HCT116 (cell line): ENCODE measurements around the gene SAMD10. TPM values are rescaled to one million over a fixed set of nuclear protein-coding genes. Genes with fewer than 3 reads are reported as not detected.

Source experiments
- ATAC-seq: fragments of 200-7000 bp; cut with Tn5 transposase; 2 replicates; pipeline ENCODE4 v1.9.1; 2020; ENCODE audit warnings: mild to moderate bottlenecking, moderate library complexity
- BruUV-seq: library from RNA; stranded (reverse); fragments of 400-500 nt; replicated peaks from 2 replicates; lab custom pipeline; 2021; lab: Mats Ljungman, UMichigan
- CTCF ChIA-PET: fragments of 300-600 bp; sonication (Branson Sonifier 250); formaldehyde crosslinking; loops from one replicate; lab custom pipeline; 2021; ENCODE audit warnings: antibody characterized with exemption; lab: Charles Lee
- POLR2A ChIA-PET: fragments of 300-600, 350-600 bp; sonication (Branson Sonifier 250); formaldehyde crosslinking; loops from one replicate; lab custom pipeline; 2021; ENCODE audit warnings: antibody characterized with exemption; lab: Charles Lee
- RAD21 ChIA-PET, 2 experiments: fragments of 300-600 bp; sonication (Branson Sonifier 250); formaldehyde crosslinking; loops; one replicate each; lab custom pipeline; 2023; ENCODE audit warnings: low total read pairs in 2 of 2; ENCODE audit not compliant: uncharacterized antibody in 2 of 2, unreplicated experiment in 2 of 2, low non-redundant PET in 1 of 2; lab: Charles Lee
- DNase-seq: peaks from one replicate; pipeline ENCODE4 v3.0.0-alpha.2; 2010; ENCODE audit warnings: low read depth, low spot score
- H2AFZ ChIP-seq: fragments of 200-600 bp; shearing (Covaris generic), sonication (generic); 2 replicates; pipeline ENCODE4 v1.6.1; 2017; ENCODE audit warnings: low read depth, mixed run types, mixed read lengths, antibody characterized with exemption, low read length; ENCODE audit not compliant: poor library complexity, severe bottlenecking
- H3K27ac ChIP-seq: 2 replicates; pipeline ENCODE4 v1.5.1; 2012; ENCODE audit warnings: low read depth, low read length
- H3K27me3 ChIP-seq: fragments of 200-600 bp; sonication (generic); 2 replicates; pipeline ENCODE4 v1.6.1; 2016; ENCODE audit warnings: mixed run types, low read length, mixed read lengths; ENCODE audit not compliant: insufficient read depth
- H3K36me3 ChIP-seq, 2 experiments: fragments of 200-500 bp in 1 of 2; fragments of 200-600 bp in 1 of 2; sonication (Bioruptor generic) in 1 of 2; sonication (generic) in 1 of 2; 2 replicates each; pipeline versions ENCODE4 v1.5.1 to v1.6.1; 2014 to 2016; ENCODE audit warnings: low read length in 2 of 2, inconsistent platforms in 1 of 2, mixed read lengths in 1 of 2, mixed run types in 1 of 2; ENCODE audit not compliant: insufficient read depth in 2 of 2, control insufficient read depth in 1 of 2
- H3K4me1 ChIP-seq, 2 experiments: fragments of 200-600 bp in 1 of 2; sonication (generic) in 1 of 2; 2 replicates each; pipeline versions ENCODE4 v1.5.1 to v1.6.1; 2012 to 2017; ENCODE audit warnings: low read length in 2 of 2, inconsistent platforms in 1 of 2, mild to moderate bottlenecking in 1 of 2, mixed read lengths in 1 of 2, mixed run types in 1 of 2, moderate library complexity in 1 of 2; ENCODE audit not compliant: insufficient read depth in 2 of 2, control insufficient read depth in 1 of 2
- H3K4me2 ChIP-seq: fragments of 200-600 bp; sonication (generic); 2 replicates; pipeline ENCODE4 v1.6.1; 2017; ENCODE audit warnings: mixed run types, low read length, mixed read lengths
- H3K4me3 ChIP-seq, 2 experiments: fragments of 200-600 bp in 1 of 2; sonication (generic) in 1 of 2; replicated peaks in 1 of 2; 2 replicates each; pipeline ENCODE4 v1.5.1; 2011 to 2016; ENCODE audit warnings: low read length in 2 of 2, control low read depth in 1 of 2, low read depth in 1 of 2, mild to moderate bottlenecking in 1 of 2, mixed read lengths in 1 of 2, mixed run types in 1 of 2
- H3K79me2 ChIP-seq: fragments of 200-600 bp; sonication (generic); 2 replicates; pipeline ENCODE4 v1.6.1; 2017; ENCODE audit warnings: mild to moderate bottlenecking, mixed run types, low read length, moderate library complexity, mixed read lengths; ENCODE audit not compliant: insufficient read depth
- H3K9ac ChIP-seq: fragments of 200-600 bp; sonication (generic); 2 replicates; pipeline ENCODE4 v1.6.1; 2016; ENCODE audit warnings: low read length, mixed read lengths
- H3K9me2 ChIP-seq: fragments of 200-600 bp; sonication (generic), shearing (Covaris generic); 2 replicates; pipeline ENCODE4 v1.6.1; 2017; ENCODE audit warnings: mixed run types, mild to moderate bottlenecking, moderate library complexity; ENCODE audit not compliant: insufficient read depth
- H3K9me3 ChIP-seq, 2 experiments: fragments of 200-500 bp in 1 of 2; fragments of 200-600 bp in 1 of 2; sonication (Bioruptor generic) in 1 of 2; sonication (generic) in 1 of 2; 2 replicates each; pipeline ENCODE4 v1.6.1; 2014 to 2017; ENCODE audit warnings: low read length in 2 of 2, mixed read lengths in 2 of 2, inconsistent platforms in 1 of 2, low read depth in 1 of 2, mild to moderate bottlenecking in 1 of 2, mixed run types in 1 of 2, moderate library complexity in 1 of 2; ENCODE audit not compliant: control insufficient read depth in 1 of 2, insufficient read depth in 1 of 2
- H4K20me1 ChIP-seq: fragments of 200-600 bp; sonication (generic), shearing (Covaris generic); 2 replicates; pipeline ENCODE4 v1.6.1; 2017; ENCODE audit warnings: mixed run types, mild to moderate bottlenecking, moderate library complexity; ENCODE audit not compliant: insufficient read depth
- EZH2phosphoT487 ChIP-seq: fragments of 200-600 bp; IDR thresholded peaks from 2 replicates; pipeline ENCODE4 v1.6.1; 2018; ENCODE audit warnings: antibody characterized with exemption, borderline replicate concordance
- YY1 ChIP-seq: IDR thresholded peaks from 2 replicates; pipeline ENCODE4 v1.6.1; 2011; ENCODE audit warnings: low read length, low read depth, moderate library complexity, mild to moderate bottlenecking; ENCODE audit not compliant: insufficient replicate concordance; ENCODE audit errors: extremely low read depth
- ZFX ChIP-seq: fragments of 450-650 bp; IDR thresholded peaks from 2 replicates; pipeline ENCODE4 v1.6.1; 2017
- intact Hi-C: fragments of 100-400 bp; cut with micrococcal nuclease; formaldehyde crosslinking; loops from 2 replicates; pipeline ENCODE4 v1.10.0; 2022
- total RNA-seq: library from RNA; stranded (reverse); gene quantifications from one replicate; pipeline ENCODE4 v1.2.1, GENCODE V29; 2021; ENCODE audit not compliant: unreplicated experiment

The SAMD10 gene
- total RNA-seq, 1 experiment from 2014 or later: 4.2 TPM

DNA sequence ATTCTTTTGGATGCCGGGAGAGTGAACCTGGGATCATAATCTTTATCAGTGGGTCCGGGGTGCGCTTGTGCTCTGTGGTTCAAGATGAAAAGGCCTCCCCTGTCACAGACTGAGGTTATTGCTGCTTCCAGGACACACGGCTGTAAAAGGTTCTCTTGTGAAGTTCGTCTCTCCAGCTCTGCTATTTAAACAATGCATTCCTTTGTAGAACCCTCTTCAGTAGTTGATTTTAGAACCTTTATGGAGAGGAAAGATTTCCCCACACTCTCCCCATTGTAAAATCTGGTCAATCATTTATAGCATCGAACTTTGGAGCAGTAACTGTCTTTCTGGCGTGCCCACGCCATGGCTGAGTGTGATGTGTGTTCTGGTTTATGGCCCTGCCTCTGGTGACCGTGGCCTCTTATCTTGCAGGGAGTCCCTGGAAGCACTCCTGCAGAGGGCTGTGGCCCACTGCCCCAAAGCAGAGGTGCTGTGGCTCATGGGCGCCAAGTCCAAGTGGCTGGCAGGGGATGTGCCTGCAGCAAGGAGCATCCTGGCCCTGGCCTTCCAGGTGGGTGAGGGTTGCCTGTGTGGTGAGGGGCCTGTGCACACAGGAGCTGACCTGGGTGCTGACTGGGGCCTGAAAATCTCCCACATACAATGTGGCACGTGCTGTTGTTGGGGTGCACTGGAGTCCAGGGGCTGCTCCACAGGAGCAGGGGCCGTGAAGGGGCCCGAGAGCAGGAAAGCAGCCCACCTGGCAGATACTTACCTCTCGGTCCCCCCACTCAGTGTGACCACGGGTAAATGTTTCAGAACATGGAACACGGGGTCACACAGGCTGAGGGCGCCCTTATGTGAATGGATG is 44.9 kb upstream of the SAMD10 start:
- DNase-seq: no peak
- POLR2A ChIA-PET: no interaction called here
- RAD21 ChIA-PET: no interaction called here
- peaks cover 37% of the 10 kb centered on the region in 2 experiments for H3K36me3 ChIP-seq
- no peaks in the 10 kb centered on the region for H3K9me3 ChIP-seq
- H3K4me1 ChIP-seq: no peaks in the 10 kb centered on the region
- intact Hi-C loops: no loop called here
- H3K27me3 ChIP-seq: no peaks in the 10 kb centered on the region
- TF ChIP-seq EZH2phosphoT487 (no peak), ZFX (no peak)
- H3K9ac ChIP-seq: no peak overlapping the region
- no TSS peak for BruUV-seq
- H3K9me2 ChIP-seq: no peaks in the 10 kb centered on the region
- H4K20me1 ChIP-seq: no peaks in the 10 kb centered on the region
- no peaks in the 10 kb centered on the region for H3K79me2 ChIP-seq
- no peak overlapping the region for H3K4me2 ChIP-seq
- CTCF ChIA-PET: no interaction called here
- H2AFZ ChIP-seq: no peak overlapping the region
- ATAC-seq: no peak
- H3K4me3 ChIP-seq: no peak overlapping the region
- no peak overlapping the region for H3K27ac ChIP-seq

DNA sequence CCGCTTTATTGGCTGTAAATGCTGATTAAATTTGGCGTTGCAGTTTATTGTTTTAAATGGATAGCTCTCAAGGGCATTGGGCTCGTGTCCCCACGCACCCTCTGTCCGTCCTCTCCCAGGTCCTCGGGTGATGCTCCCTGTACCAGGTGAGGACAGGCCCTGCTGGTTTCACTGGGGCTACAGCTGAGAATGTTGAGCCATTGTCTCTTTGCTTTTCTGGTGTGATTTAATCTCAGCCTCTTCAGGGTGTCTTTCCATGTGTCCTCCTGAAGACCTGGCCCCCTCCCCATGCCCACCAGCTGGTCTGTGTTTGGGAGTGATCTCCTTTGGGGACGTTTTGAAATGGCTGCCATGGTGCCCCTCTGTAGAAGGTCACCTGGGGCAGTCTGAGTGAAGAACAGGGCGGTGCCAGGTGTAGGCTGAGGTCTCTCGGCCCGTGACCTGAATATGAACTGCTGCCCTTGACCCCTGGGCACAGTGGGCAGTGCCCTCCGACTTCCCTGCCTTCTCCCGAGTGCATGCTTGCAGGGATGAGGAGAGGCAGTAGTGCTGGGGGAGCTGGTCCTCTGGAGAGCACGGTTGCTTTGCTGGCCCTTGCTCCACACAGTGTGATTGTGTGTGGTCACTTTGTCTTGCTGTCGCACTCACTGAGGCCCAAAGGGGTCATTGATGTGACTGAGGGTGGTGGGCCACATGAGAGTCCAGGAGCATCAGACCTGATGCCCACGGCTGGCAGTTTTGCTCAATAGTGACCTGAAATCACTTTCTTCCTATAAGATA is 44.1 kb upstream of the SAMD10 start:
- Histone ChIP-seq H3K36me3 (peaks cover 37 to 44% of the 10 kb centered on the region in 2 experiments), H3K4me2 (no peak overlapping the region), H4K20me1 (no peaks in the 10 kb centered on the region), H3K79me2 (no peaks in the 10 kb centered on the region), H3K27me3 (no peaks in the 10 kb centered on the region), H3K9me2 (no peaks in the 10 kb centered on the region), H3K4me3 (no peak overlapping the region), H3K27ac (no peak overlapping the region), H2AFZ (no peak overlapping the region), H3K9me3 (no peaks in the 10 kb centered on the region), H3K9ac (no peak overlapping the region), H3K4me1 (no peaks in the 10 kb centered on the region)
- DNase-seq: no peak
- POLR2A ChIA-PET: no interaction called here
- RAD21 ChIA-PET: no interaction called here
- CTCF ChIA-PET: interaction anchor here (0.6 kb wide), 1 partner anchor 38 kb away, joined by 3 read pairs; no protein-coding TSS in a partner anchor
- ATAC-seq: no peak
- no peak for TF ChIP-seq YY1
- intact Hi-C loops: no loop called here
- BruUV-seq: no TSS peak
